EH (cell line): Measurements from ENCODE around the gene SLC5A10.
"Not testable (repeated sequence)": the region's sequence is repeated elsewhere in the genome, so short reads cannot be mapped to it uniquely, and the experiment has no call there.

Source experiments
- DNase-seq: peaks from one replicate; pipeline ENCODE4 v3.0.0-alpha.2; 2015; ENCODE audit warnings: low read depth

The SLC5A10 gene

DNA sequence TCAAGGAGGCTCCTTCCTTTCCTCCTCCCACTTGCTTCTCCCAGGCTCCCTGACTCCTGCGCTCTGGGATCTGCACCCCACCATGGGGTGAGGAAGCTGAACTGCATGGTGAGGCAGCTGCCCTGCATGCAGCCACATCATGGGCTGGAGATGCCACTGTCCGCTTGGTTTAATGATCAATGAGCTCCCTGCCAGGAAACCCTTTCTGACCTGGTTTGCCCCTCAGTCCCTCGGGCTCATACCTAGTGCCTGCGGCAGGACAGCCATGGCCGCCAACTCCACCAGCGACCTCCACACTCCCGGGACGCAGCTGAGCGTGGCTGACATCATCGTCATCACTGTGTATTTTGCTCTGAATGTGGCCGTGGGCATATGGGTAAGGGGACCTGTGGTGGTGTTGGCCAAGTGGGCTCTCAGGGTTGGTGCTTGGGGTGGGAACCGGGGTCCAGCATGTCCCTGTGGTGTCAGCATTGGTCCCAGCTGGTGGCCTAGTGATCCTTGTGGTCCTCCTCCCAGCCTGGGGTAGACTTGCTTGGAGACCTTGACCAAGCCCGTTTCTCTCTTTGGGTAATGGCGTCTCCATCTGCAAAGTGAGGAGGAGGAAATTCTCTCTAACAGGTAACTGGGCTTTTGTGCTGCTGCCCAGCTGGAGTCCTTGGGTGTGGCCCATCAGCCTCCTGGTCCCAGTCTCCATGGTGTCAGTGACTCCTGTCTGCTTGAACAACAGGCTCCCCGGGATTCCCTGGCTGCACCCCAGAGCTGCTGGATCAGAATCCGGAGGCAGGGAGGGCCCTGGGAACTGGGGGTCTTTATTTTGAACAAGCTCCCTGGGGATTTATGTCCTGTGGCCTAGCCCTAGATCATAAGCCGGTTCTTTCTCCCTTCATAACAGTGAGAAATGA is at the start of gene SLC5A10:
Gene SLC5A10, plus strand, starts transcription at position 225 of the 902 bp plus-strand sequence. Its CDS starts 41 bp downstream, at position 266.
- no peak for DNase-seq

DNA sequence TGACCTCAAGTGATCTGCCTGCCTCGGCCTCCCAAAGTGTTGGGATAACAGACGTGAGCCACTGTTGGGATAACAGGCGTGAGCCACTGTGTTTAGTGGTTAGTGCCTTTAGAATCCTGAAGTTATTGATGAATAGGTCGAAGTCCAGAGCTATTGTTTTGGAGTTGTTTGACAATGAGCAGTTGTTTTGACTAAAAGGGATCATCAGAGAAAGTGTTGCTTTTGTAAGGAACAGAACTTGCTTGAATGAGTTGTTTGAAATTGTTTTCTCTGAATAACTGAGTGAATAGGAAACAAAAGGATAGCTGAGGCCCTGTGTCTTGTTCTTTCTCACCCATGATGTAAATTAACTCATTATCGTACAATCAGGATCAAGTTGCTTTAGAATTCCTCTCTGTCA is 47.5 kb upstream of the SLC5A10 start:
- DNase-seq, result no peak

DNA sequence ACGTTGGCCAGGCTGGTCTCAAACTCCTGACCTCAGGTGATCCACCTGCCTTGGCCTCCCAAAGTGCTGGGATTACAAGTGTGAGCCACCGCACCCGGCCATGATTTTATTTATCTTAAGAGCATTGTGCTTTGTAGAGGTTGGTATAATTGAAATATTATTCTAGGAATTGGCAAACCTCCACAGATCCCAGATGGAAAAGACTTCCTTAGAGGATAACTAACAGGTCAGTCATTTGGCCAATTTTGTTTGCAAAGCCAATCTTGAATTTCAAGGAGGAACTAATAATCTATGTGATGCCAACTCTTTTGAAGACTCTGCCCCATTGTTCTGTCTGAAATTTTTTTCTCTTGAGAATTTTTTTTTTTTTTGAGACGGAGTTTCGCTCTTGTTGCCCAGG is 46.7 kb upstream of the SLC5A10 start:
- DNase-seq, result no peak

DNA sequence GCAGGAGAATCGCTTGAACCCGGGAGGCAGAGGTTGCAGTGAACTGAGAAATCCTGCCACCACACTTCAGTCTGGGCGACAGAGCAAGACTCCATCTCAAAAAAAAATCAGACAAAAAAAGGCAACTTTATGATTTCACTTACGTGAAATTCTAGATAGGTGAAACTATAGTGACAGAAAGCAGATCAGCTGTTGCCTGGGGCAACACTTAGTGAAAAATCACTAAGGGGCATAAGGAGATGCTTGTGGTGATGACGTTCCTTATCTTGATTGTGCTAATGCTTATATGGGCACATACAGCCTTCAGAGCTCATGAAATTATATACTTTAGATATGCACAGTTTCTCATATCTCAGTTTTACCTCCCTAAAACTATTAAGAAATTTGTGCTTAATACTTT is 41.6 kb upstream of the SLC5A10 start:
- no peak for DNase-seq

DNA sequence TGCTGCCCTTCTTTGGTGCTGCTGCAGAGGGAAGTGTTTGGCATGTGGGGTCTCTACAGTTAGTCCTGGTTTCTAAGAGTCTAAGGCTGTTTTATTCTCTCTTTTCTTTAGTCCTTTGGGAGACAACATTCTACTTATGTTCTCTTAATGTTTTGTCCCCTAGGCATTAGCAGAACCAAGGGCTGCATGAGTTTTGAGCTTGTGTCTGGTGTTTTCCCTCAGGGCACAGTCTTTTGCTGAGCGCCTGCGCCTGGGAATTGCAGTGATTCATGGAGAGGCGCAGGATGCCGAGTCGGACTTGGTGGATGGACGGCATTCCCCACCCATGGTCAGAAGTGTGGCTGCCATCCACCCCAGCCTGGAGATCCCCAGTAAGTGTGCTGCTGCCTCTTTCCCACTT is 41.1 kb upstream of the SLC5A10 start:
- DNase-seq, result peak; percentile 26

DNA sequence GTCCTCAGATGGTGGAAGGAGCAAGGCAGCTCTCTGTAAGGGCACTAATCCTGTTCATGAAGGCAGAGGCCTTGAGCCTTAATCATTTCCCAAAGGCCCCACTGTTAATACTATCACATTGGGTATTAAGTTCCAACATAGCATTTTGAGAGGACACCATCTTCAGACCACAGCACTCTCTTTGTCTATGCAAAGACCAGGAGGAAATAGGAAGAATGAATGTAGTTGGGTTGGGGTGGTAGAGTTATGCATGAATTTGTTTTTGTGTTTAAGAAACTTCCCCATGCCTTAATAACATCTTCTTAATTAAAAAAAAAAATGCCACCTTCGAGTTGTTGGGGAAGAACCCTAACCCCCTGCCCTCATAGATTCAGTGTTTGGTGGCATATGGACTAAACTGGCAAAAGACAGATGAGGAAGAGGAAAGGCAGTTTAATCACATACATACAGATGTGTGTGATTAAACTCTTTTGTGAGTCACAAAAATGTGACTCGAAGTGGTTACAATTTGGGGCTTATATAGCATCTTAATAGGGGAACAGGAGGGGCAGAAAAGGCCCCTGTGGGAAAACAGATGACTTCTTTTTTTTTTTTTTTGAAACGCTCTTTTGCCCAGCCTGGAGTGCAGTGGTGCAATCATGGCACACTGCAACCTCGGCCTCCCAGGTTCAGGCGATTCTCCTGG is 35.0 kb upstream of the SLC5A10 start:
- peak; percentile 74 for DNase-seq

DNA sequence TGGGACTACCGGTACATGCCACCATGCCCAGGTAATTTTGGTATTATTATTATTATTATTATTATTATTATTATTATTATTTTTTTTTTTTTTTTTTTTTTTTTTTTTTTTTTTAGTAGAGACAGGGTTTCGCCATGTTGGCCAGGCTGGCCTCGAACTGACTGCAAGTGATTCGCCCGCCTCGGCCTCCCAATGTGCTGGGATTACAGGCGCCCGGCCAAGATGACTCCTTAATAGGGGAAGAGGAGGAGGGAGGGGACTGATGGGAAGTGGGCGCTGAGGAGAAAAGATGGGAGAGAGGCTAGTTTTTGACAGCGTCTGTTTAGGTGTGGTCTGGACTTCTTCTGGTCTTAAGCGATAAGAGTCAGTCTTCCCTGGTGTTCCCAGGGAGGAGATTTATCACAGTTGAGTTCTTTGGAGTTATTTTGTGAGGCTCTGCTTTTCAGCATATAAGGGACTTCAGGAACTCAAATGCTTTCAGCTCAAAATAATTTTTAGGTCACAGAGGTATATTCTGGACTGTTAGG is 34.4 kb upstream of the SLC5A10 start:
- peak; percentile 19 for DNase-seq

DNA sequence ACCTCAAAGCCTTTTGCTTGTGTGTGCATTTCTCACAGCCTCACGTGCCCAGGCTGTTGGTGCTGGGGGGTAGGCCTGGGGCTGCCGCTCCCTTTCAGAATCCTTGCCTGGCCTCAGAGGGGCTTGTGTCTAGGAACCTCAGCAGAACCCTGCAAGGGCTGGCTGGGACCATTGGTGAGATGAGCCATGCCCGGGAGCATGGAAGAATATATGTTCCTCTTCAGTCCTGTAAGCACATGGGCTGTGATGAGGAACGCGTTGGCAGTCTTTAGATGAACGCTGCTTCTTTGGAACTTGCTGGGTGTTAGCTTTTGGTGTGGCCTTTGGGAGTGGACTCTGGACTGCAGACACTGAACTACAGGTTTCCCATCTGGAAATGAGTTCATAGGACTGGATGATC is 32.0 kb upstream of the SLC5A10 start:
- no peak for DNase-seq

DNA sequence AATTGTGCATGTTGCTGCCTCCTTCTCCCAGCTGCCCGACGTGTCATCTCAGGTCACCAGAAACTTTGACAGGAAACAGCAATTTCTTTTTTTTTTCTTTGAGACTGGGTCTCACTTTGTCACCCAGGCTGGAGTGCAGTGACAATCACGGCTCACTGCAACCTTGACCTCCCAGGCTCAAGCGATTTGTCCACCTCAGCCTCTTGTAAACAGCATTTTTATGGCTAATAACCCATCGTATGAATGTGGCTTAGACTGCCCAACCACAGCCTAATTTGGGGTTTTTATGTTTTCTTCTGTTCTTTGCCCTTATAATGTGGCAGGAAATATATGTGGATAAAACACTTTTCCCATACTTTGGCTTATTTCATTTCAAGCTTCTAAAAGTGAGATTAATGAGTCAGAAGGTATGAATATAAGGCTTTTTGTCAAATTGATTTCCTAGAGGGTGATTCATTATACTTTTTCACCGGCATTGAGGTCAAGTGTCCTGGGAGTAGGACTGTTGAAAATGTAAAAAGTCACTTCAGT is 31.0 kb upstream of the SLC5A10 start:
- peak; percentile 40 for DNase-seq

DNA sequence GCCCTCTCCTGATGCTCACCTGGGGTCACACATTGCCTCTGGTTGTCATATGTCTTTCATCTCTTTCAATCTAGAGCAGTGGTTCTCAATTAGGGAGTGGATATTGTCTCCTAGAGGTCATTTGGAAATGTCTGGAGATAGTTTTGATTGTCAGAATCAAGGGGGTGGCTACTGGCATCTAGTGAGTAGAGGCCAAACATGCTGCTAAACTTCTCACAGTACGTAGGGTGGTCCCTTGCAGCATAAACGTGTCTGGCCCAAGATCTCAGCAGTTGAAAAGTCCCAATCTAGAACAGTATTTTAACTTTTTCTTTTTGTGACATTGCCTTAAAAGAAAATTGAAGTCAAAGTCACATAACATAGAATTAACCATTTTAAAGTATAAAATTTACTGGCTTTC is 30.5 kb upstream of the SLC5A10 start:
- no peak for DNase-seq

DNA sequence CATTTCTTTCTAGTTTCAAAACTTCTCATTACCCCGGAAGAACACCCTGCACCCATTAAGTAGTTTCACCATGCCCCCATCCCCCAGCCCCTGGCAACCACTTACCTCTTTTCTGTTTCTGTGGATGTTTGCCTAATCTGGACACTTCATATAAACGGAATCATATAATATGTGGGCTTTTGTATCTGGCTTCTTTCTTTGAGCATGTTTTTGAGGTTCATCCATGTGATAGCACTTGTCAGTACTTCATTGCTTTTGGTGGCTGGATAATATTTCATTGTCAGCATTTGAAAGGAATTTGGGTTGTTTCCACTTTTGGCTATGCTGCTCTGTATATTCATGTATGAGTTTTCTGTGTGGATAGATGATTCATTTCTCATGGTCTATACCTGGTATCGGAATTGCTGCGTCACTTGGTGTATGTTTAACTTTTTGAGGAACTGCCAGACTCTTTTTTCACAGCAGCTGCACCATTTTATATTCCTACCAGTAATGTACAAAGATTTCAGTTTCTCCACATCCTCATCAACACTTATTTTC is 30.0 kb upstream of the SLC5A10 start:
- no peak for DNase-seq

DNA sequence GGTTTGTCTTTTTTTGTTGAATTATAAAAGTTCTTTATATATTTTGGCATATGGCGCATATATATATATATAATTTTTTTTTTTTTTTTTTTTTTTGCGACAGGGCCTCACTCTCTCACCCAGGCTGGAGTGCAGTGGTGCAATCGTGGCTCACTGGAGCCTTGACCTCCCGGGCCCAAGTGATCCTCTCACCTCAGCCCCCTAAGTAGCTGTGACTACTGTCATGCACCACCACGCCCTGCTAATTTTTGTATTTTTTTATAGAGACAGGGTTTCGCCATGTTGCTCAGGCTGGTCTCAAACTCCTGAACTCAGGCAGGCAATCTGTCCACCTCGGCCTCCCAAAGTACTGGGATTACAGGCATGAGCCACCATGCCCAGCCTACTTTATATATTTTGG is 29.4 kb upstream of the SLC5A10 start:
- DNase-seq, result not testable (repeated sequence)

DNA sequence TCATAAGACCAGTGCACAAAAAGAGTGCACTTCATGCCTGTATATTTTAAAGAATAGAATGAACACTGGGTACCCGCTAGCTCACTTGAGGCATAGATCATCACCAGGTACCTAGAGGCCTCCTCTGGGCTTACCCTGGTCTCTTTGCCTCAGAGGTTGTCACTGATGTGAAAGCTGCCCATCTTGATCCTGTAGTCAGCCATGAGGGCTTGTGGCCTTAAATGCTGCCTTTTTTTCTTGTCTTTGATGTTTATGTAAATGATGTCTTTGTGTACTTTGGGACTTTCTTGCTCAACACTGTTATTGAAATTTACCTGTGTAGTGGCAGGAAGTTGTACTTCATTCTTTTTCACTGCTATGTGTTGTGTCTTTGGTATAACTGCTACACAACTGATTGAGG is 26.8 kb upstream of the SLC5A10 start:
- DNase-seq, result no peak

DNA sequence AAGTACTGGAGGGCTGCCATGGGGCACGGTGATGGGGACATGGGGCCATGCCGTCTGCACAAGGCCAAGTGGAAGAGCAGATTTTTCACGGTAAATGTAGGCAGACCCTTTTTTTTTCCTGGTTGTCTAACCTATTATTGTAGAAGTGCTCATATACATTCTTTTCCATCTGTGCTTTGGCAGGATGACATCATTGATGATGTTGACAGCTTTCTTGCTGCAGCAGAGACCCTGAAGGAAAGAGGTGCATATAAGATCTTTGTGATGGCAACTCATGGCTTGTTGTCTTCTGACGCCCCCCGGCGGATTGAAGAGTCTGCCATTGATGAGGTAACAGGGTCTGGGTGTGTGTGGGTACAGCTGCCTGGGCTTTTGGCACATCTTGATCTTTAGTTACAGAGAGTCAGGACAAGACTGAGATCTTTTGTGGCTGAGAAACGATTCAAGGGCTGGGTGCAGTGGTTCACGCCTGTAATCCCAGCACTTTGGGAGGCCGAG is 23.3 kb upstream of the SLC5A10 start:
- no peak for DNase-seq

DNA sequence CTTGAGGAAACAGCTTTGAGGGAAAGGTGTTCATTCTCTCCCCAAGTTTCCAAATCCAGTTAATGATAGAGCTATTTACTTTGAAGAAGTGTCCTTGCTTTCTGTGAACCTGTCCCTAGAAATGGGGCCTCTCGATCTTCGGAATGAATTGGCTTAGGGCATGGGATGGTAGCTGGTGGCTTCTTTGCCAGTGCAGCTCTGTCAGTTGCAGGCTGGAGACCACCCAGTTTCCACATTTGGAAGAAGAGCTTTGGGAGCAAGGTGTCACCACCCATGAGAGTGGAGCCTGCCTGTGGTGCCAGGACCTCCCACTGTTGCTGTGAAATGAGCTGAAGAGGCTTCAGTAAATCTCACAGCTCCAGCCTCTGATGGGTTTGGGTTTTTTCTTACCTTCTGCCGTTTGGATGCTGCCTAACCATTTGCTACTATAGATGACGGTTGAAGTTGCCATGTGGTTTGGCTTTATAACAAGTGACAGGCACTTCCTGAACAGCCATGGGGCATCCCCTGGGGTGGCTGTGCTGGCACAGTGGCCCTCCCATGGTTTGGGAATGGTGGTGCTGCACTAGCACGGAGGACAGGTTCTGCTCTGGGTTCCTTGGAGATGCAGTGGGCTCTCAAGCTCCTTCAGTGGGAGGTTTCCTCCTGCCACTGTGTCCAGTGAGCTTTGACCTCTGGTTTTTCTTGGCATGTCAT is 19.5 kb upstream of the SLC5A10 start:
- DNase-seq, result no peak

DNA sequence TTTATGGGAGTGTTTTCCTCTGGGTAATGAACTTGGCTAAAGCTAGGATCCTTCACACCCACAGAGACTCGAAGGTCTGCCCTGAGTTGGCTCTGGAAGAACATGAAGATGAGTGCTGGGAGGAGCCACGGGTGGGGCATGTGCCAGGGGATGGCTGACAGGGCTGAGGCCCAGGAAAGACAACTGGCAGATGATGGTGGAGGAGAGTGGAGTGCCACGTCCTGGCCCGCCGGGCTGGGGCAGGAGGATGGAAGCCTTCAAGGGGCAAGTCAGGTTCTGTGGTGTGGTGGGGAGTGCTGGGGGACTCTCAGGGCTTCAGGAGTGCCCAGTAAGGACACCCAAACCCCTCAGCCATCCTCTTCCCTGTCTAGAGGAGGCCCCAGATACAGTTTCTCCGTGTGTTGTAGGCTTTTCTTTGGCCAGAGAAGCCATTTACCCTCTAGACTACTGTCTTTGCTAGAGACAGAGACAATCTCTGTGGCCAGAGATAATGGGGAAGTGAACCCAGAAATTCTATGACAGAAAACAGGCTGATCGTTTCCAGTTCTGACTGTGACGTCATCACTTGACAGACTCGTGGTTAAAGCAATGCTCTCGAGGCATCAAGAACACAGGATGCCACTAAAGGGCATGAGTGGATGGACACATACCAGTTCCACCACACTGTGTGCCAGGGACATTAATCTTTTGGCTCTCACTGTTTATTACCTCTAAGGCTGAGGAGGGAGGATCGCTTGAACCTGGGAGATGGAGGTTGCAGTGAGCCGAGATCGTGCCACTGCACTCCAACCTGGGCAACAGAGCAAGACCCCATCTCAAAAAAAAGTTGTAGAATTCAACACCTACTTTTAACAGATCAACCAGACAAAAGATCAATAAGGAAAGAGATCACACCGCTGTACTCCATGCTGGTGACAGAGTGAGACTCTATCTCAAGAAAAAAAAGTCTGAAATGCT is 18.6 kb upstream of the SLC5A10 start:
- no peak for DNase-seq

DNA sequence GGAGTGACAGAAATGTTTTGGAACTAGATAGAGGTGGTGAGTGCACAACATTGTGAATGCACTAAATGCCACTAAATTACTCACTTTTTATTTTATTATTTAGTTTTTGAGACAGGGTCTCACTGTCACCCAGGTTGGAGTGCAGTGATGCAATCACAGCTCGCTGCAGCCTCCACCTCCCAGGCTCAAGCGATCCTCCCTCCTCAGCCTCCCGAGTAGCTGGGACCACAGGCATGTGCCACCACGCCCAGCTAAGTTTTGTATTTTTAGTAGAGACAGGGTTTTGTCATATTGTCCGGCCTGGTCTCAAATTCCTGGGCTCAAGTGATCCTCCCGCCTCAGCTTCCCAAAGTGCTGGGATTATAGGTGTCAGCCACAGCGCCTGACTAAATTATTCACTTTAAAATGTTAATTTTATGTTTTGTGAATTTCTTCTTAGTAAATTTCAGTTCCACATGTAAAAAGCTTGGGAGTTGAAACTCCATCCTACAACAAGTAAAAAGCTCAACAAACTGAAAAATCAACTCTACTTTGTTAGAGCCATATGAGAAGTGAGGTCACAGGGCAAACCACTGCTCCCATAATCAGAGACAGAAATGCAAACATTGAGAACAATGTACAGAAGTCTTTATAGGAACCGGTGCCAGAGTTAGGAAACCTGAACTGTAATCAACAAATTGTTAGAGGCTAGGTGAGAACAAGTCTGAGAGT is 13.8 kb upstream of the SLC5A10 start:
- no peak for DNase-seq

DNA sequence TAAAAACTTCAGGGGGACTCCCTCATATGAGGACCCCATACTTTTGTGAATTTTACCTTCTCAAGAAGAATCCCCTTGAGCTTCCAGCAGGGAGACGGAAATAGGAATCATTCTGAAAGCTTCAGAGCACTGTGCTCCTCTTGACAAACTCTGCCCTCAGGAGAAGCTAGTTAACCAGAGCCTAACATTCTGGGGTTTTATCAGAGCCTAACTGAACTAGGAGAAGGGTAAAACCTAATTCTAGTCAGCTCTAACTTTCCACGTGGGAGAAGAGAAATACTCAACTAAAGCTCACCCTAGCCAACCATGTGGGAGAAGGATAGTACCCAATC is 13.3 kb upstream of the SLC5A10 start:
- no peak for DNase-seq

DNA sequence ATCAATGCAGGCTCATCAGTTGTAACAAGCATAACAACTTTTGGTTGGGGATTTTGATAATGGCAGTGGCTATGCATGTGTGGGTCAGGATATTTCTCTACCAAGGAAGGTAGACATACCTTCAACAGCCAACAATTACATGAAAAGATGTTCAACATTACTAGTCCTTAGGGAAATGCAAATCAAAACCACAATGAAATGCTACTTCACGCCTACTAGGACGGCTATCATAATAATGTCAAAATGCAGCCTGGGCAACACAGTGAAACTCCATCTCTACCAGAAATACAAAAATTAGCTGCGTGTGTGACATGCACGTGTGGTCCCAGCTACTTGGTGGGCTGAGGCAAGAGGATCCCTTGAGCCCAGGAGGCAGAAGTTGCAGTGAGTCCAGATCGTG is 7.3 kb upstream of the SLC5A10 start:
- no peak for DNase-seq

DNA sequence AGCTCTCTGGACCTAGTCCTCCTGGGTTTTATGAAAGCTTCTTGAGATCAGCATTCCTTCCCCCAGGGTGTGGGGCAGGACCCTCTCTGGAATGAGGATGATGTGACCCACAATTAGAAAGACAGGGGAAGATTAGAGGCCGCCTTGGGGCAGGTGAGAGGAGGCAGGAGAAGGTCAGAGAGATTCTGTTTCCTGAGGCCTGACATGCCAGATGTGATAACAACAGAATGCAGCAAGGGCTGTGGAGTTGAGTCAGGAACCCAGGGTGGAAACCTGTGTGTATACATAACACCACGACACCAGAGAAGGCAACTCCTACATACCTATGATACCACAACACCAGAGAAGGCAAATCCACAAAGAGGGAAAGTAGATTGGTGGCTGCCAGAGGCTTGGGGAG is 5.4 kb upstream of the SLC5A10 start:
- DNase-seq, result no peak
